ENCODE measurements around the gene NT5M.
A peak's percentile ranks its signal among the peaks of the same experiment; 100 is the strongest.
"Not testable (repeated sequence)": the region's sequence is repeated elsewhere in the genome, so short reads cannot be mapped to it uniquely, and the experiment has no call there.

NT5M gene

GRCh38 chr17:17303010-17303846 is at the start of gene NT5M:
Gene NT5M (plus strand): TSS chr17:17303373. CDS start chr17:17303551, 178 bp downstream.
- peak; percentile 61 for DNase-seq

GRCh38 chr17:17253406-17253805 is 49.8 kb upstream of the NT5M start:
- DNase-seq: no peak

- DNase-seq: no peak
These were observed 49.1 kb upstream of the NT5M start for GRCh38 chr17:17254036-17254435.

DNA sequence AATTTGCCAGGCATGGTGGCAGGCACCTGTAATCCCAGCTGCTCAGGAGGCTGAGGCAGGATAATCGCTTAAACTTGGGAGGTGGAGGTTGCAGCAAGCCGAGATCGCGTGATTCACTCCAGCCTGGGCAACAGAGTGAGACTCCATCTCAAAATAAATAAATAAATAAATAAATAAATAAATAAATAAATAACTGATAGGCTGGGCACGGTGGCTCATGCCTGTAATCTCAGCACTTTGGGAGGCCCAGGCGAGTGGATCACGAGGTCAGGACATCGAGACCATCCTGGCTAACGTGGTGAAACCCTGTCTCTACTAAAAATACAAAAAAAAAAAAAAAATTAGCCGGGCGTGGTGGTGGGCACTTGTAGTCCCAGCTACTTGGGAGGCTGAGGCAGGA is 47.5 kb upstream of the NT5M start:
- not testable (repeated sequence) for DNase-seq

- DNase-seq: no peak
These were observed 46.9 kb upstream of the NT5M start for GRCh38 chr17:17256316-17256715.

GRCh38 chr17:17258011-17258410 is 45.2 kb upstream of the NT5M start:
- no peak for DNase-seq

DNA sequence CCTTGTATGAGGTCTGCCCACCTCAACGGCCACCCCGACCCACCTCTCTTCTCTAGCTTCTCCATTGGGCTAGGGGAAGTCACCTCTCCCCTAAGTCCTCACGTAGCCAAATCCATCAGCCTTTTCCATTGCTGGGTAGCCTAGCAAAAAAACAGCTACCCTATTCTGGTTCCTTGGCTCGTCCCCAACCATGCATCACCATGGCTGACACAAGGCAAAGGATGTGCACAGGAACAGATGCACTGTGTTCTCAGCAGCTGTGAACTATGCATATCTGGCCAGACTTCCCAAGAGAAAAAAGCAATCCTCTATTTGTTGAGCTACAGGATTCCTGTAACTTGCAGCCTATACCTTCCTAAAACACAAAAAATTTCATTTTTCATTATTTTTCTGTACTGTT is 44.2 kb upstream of the NT5M start:
- DNase-seq: no peak

DNA sequence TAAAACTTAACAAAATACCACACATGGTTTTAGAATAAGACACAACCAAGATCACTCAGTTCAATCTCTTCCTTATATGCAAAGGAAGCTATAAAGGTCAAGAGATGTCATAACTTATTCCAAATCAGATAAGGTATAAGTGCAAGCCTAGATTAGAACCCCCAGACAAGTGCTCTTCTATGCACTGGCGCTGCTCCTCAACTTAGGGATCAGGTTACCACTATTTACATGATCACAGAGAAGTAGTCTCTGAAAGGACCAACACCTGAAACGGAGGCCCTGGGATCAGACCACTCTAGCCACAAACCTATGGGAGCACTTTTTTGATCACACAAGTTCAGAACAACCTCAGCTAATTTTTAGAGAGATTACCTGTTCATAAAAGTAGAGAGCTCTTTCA is 38.7 kb upstream of the NT5M start:
- DNase-seq: no peak

DNA sequence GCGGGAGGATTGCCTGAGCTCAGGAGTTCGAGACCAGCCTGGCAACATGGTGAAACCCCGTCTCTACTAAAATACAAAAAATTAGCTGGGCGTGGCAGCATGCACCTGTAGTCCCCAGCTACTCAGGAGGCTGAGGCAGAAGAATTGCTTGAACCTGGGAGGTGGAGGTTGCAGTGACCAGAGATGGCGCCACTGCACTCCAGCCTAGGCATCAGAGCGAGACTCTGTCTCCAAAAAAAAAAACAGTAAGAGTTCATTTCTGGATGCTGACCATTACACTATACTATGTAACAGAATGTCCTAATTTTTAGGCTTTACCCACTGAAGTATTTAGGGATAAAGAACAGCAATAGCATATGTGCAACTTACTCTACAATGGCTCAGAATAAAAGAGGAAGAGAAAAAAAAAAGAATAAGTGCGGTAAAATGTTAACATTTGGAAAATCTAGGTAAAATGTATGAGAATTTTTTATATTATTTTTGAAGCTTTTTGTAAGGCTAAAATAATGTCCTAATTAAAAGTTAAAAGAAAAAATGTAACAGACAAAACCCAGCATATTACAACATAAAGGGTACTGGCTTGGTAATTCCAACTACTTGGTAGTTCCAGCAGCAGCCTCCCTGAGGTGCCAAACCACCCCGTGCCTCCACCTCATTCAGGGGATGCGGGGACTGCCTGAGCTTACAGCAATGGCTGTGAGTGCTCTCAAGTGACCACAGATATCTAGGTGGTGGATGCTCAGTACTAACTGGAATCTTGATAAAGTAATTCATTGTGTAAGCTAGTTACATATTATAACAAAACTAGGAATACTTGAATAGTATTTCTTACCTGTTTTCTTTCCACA is 33.0 kb upstream of the NT5M start:
- DNase-seq: no peak

- DNase-seq: no peak
These were observed 27.2 kb upstream of the NT5M start for GRCh38 chr17:17275971-17276370.

GRCh38 chr17:17277431-17277830 is 25.7 kb upstream of the NT5M start:
- DNase-seq: not testable (repeated sequence)

GRCh38 chr17:17279316-17279715 is 23.9 kb upstream of the NT5M start:
- DNase-seq: no peak

- peak; percentile 98 for DNase-seq
These were observed 22.3 kb upstream of the NT5M start, which contains the start of gene COPS3 for GRCh38 chr17:17280613-17281549. Gene COPS3 (minus strand): TSS chr17:17281246. CDS start chr17:17281186, 60 bp downstream.

DNA sequence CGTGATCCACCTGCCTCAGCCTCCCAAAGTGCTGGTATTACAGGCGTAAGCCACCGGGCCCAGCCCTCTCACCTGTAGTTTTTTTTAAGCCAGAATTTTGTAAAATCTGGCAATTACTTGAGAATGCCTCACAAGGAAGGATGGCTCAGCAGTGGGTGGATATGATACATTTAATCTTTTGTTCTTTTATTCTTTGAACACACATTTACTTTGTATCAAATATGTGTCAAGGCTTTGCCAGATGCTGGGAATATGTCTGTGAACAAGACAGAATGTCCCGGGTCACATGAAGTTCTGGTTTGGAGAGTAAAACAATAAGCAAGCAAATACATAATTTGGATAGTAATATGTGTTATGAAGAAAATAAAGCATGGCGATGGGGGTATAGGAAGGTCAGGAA is 17.2 kb upstream of the NT5M start:
- no peak for DNase-seq

GRCh38 chr17:17289086-17289485 is 14.1 kb upstream of the NT5M start:
- no peak for DNase-seq

DNA sequence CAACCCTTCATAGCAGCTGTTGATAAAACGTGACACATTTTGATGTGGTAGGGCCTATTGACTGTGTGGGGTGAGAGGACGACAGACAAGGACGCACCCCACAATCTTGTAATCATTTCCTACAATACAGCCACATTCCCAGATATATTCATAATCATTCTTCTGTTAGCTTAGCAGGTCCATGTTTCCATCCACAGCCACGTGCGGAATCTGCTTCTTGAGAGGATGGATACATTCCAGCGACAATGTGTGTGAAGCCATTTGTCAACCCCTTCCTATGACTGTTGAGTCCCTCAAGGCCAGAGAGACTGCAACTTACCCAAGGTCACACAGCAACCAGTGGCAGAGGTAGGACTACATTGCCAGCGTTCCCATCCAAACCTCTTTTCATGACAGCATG is 13.5 kb upstream of the NT5M start:
- DNase-seq: no peak

GRCh38 chr17:17295141-17295540 is 8.0 kb upstream of the NT5M start:
- no peak for DNase-seq

- no peak for DNase-seq
These were observed 6.0 kb upstream of the NT5M start for GRCh38 chr17:17297217-17297616.

DNA sequence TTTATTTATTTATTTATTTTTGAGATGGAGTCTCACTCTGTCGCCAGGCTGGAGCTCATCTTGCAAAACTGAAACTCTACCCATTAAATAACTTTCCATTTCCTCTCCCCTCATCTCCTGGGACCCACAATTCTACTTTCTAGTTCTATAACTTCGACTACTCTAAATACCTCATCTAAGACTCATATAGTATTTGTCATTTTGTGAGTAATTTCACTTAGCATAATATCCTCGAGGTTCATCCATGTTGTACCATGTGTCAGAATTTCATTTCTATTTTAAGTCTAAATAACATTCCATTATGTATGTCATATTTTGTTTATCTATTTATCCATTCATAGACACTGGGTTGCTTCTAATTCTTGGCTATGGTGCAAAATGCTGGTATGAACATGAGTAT is 5.1 kb upstream of the NT5M start:
- DNase-seq: no peak

- peak; percentile 57 for DNase-seq
These were observed 2.3 kb upstream of the NT5M start for GRCh38 chr17:17300624-17301568.

DNA sequence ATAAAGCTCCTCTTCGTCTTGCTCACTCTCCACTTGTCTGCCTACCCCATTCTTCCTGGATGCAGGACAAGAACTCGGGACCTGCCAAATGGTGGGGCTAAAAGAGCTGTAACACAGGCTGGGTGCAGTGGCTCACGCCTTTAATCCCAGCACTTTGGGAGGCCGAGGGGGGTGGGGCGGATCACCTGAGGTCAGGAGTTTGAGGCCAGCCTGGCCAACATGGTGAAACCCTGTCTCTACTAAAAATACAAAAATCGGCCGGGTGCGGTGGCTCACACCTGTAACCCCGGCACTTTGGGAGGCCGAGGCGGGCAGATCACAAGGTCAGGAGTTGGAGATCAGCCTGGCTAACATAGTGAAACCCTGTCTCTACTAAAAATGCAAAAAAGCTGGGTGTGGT is 1.5 kb upstream of the NT5M start:
- DNase-seq: not testable (repeated sequence)

All from CD4-positive, alpha-beta T cell treated with Interleukin-15 for 1 hour (primary cell).